ENCODE measurements around the gene PDE6A. TPM values are rescaled to one million over a fixed set of nuclear protein-coding genes. Genes with fewer than 3 reads are reported as not detected.
A peak's percentile ranks its signal among the peaks of the same experiment; 100 is the strongest.

Gene PDE6A
- total and polyA plus RNA-seq, 9 of the 15 experiments (the other 6 are each of a cell fraction or from before 2014, with no cell fraction given) = 0.01 to 0.04 (median 0.01) TPM; not detected in 6

GRCh38 chr5:149886692-149887470 is 57.7 kb downstream of the PDE6A start:
- Histone ChIP-seq H3K9ac (ENCODE audit: insufficient read depth in 1 of 2, low read depth in 2 of 2, low read length in 2 of 2) (no peak overlapping the region; a peak in 1 of 4 replicates), H3K4me3 (no peak overlapping the region), H2AFZ (ENCODE audit: low read depth, low read length) (no peak overlapping the region), H3K9me3 (replicated peaks; ENCODE audit: control insufficient read depth, insufficient read depth, low read depth, low read length) (no peaks in the 10 kb centered on the region), H4K20me1 (replicated peaks; ENCODE audit: control insufficient read depth, insufficient read depth, low read length) (no peaks in the 10 kb centered on the region), H3K4me2 (ENCODE audit: insufficient read depth, low read length) (peak overlapping the region; percentile 58; the same call in 1 of the 2 replicates), H3K9me1 (ENCODE audit: control insufficient read depth, insufficient read depth, low read length) (no peaks in the 10 kb centered on the region), H3K36me3 (ENCODE audit: control insufficient read depth, insufficient read depth, low read length) (no peaks in the 10 kb centered on the region), H3K27ac (ENCODE audit: extremely low read depth, low read depth, low read length) (peak overlapping the region; percentile 47; the same call in 1 of the 3 replicates), H3K79me2 (ENCODE audit: control insufficient read depth, insufficient read depth, low read length) (no peaks in the 10 kb centered on the region), H3K4me1 (replicated peaks in 1 of 2; ENCODE audit: control insufficient read depth in 2 of 2, insufficient read depth in 2 of 2, low read length in 2 of 2) (peaks cover 8 to 11% of the 10 kb centered on the region in 2 experiments), H3K27me3 (ENCODE audit: control insufficient read depth in 2 of 2, insufficient read depth in 2 of 2, low read length in 2 of 2) (no peaks in the 10 kb centered on the region)
- DNase-seq (ENCODE audit: extremely low read depth in 1 of 4, low spot score in 3 of 4) = no peak
- no peak; the same call in 2 of the 3 replicates for ATAC-seq
- no TSS peak for BruUV-seq (replicated peaks)
- intact Hi-C loops (cut with micrococcal nuclease) (no loop called here), in situ Hi-C loops (cut with MboI) (no loop called here)
- ChIA-PET CTCF (ENCODE audit: low intra/inter-chr PET ratio) (no interaction called here), POLR2A (no interaction called here)
- no peak for FAIRE-seq
- 85% methylated on average over 6 of the region's 6 CpGs for WGBS (ENCODE audit: insufficient coverage, low coverage, missing lambda C conversion rate)
- TF ChIP-seq, protein P1, sequence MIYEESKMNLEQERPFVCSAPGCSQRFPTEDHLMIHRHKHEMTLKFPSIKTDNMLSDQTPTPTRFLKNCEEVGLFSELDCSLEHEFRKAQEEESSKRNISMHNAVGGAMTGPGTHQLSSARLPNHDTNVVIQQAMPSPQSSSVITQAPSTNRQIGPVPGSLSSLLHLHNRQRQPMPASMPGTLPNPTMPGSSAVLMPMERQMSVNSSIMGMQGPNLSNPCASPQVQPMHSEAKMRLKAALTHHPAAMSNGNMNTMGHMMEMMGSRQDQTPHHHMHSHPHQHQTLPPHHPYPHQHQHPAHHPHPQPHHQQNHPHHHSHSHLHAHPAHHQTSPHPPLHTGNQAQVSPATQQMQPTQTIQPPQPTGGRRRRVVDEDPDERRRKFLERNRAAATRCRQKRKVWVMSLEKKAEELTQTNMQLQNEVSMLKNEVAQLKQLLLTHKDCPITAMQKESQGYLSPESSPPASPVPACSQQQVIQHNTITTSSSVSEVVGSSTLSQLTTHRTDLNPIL (CRISPR knock-in tag; IDR thresholded peaks at IDR 0.05) = no peak
- TF ChIP-seq GATAD2A (IDR thresholded peaks at IDR 0.05) (no peak), ZNF253 (CRISPR knock-in tag; conservative IDR thresholded peaks at IDR 0.05) (no peak), ZNF324 (CRISPR knock-in tag; IDR thresholded peaks at IDR 0.05) (no peak), CBX2 (IDR thresholded peaks at IDR 0.05; ENCODE audit: insufficient read depth, low read length, poor library complexity, severe bottlenecking) (no peak), ZBTB12 (CRISPR knock-in tag; IDR thresholded peaks at IDR 0.05) (no peak), ZKSCAN1 (IDR thresholded peaks at IDR 0.05; ENCODE audit: low read depth, low read length) (no peak), ZNF551 (CRISPR knock-in tag; IDR thresholded peaks at IDR 0.05) (no peak), PATZ1 (CRISPR knock-in tag; IDR thresholded peaks at IDR 0.05; ENCODE audit: borderline replicate concordance) (no peak), ZNF384 (IDR thresholded peaks at IDR 0.05; ENCODE audit: low read depth, low read length) (no peak), ZBTB7A (IDR thresholded peaks at IDR 0.05; ENCODE audit: borderline replicate concordance, control insufficient read depth, low read depth, low read length) (no peak), SMARCB1 (IDR thresholded peaks at IDR 0.05; ENCODE audit: insufficient read length, low read depth) (no peak), ZNF3 (CRISPR knock-in tag; IDR thresholded peaks at IDR 0.05) (no peak), MCM2 (IDR thresholded peaks at IDR 0.05; ENCODE audit: low read depth) (no peak), PHF21A (IDR thresholded peaks at IDR 0.05; ENCODE audit: borderline replicate concordance, low read depth) (no peak)
- TF ChIP-seq, protein P2, sequence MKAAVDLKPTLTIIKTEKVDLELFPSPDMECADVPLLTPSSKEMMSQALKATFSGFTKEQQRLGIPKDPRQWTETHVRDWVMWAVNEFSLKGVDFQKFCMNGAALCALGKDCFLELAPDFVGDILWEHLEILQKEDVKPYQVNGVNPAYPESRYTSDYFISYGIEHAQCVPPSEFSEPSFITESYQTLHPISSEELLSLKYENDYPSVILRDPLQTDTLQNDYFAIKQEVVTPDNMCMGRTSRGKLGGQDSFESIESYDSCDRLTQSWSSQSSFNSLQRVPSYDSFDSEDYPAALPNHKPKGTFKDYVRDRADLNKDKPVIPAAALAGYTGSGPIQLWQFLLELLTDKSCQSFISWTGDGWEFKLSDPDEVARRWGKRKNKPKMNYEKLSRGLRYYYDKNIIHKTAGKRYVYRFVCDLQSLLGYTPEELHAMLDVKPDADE (conservative IDR thresholded peaks at IDR 0.05; ENCODE audit: control insufficient read depth, low read depth, low read length) = no peak
